MCF 10A (cell line): ENCODE measurements around the gene EPG5. TPM values are rescaled to one million over a fixed set of nuclear protein-coding genes. Genes with fewer than 3 reads are reported as not detected.

ENCODE experiments used
- Bru-seq: library from RNA; stranded (reverse); fragments of 400-500 nt; gene quantifications from one replicate; lab custom pipeline; 2021; lab: Mats Ljungman, UMichigan
- BruChase-seq, 2 experiments: library from RNA; stranded (reverse); fragments of 400-500 nt; gene quantifications; one replicate each; lab custom pipeline; 2021; lab: Mats Ljungman, UMichigan
- BruUV-seq: library from RNA; stranded (reverse); fragments of 400-500 nt; replicated peaks from 2 replicates; lab custom pipeline; 2021; lab: Mats Ljungman, UMichigan
- CTCF ChIA-PET: fragments of 300-600 bp; sonication (Branson Sonifier 250); formaldehyde crosslinking; extraction: SDS; loops from one replicate; lab custom pipeline; 2021; ENCODE audit warnings: antibody characterized with exemption, inconsistent platforms; lab: Yijun Ruan, JAX
- POLR2A ChIA-PET: fragments of 300-600, 350-650 bp; sonication (Branson Sonifier 250); formaldehyde crosslinking; extraction: SDS; loops from one replicate; lab custom pipeline; 2020; ENCODE audit warnings: antibody characterized with exemption, inconsistent platforms; lab: Yijun Ruan, JAX
- DNase-seq: peaks from one replicate; pipeline ENCODE4 v3.0.0-alpha.2; 2018; ENCODE audit not compliant: unreplicated experiment
- H3K27ac Mint-ChIP-seq: one replicate; pipeline ENCODE4 v1.8.0; 2022; ENCODE audit warnings: mild to moderate bottlenecking, low read depth, mixed read lengths; ENCODE audit not compliant: unreplicated experiment
- H3K27me3 Mint-ChIP-seq: one replicate; pipeline ENCODE4 v1.8.0; 2022; ENCODE audit warnings: mixed read lengths; ENCODE audit not compliant: insufficient read depth, unreplicated experiment
- H3K36me3 Mint-ChIP-seq: one replicate; pipeline ENCODE4 v1.8.0; 2022; ENCODE audit warnings: mild to moderate bottlenecking, moderate library complexity, mixed read lengths; ENCODE audit not compliant: insufficient read depth, unreplicated experiment
- H3K4me1 Mint-ChIP-seq: one replicate; pipeline ENCODE4 v1.8.0; 2022; ENCODE audit warnings: mixed read lengths; ENCODE audit not compliant: insufficient read depth, unreplicated experiment
- H3K4me3 Mint-ChIP-seq: one replicate; pipeline ENCODE4 v1.8.0; 2022; ENCODE audit warnings: mild to moderate bottlenecking, moderate library complexity, mixed read lengths; ENCODE audit not compliant: unreplicated experiment
- H3K9me3 Mint-ChIP-seq: one replicate; pipeline ENCODE4 v1.8.0; 2022; ENCODE audit warnings: mixed read lengths; ENCODE audit not compliant: unreplicated experiment
- CTCF ChIP-seq: fragments of 200-600 bp; IDR thresholded peaks from one replicate; pipeline ENCODE4 v1.8.0; 2022; ENCODE audit warnings: antibody characterized with exemption, mild to moderate bottlenecking; ENCODE audit not compliant: unreplicated experiment
- intact Hi-C: fragments of 100-400 bp; cut with micrococcal nuclease; formaldehyde crosslinking; loops from 2 replicates; pipeline ENCODE4 v1.14.1; 2022
- long read RNA-seq: library from polyadenylated mRNA; stranded (forward); transcript quantifications from one replicate; pipeline ENCODE4 v2.0.0, GENCODE V29; 2022
- total RNA-seq: library from RNA; stranded (reverse); gene quantifications from 2 replicates; pipeline ENCODE4 v1.2.3, GENCODE V29; 2022

The EPG5 gene
- total RNA-seq (19.4 and 25.7 TPM in 2 replicates), Bru-seq, nascent RNA (percentile 80 among the genes with signal in this experiment), BruChase-seq, experiment 1, labeled RNA remaining after a 6-hour chase (percentile 83 among the genes with signal in this experiment), BruChase-seq, experiment 2, labeled RNA remaining after a 2-hour chase (percentile 83 among the genes with signal in this experiment)
- long read RNA-seq, full-length matches to known transcripts: 4 of 14 reads
- long read RNA-seq, partial matches to known transcripts: 7 of 14 reads
- long read RNA-seq, other reads (novel, unspliced or antisense): 3 of 14 reads

- peak within 1 kb of the TSS; percentile 94 for H3K27ac Mint-ChIP-seq
- BruUV-seq: no TSS peak
- H3K9me3 Mint-ChIP-seq: no peaks in the 10 kb centered on the region
- peak; percentile 96 for DNase-seq
- no peaks in the 10 kb centered on the region for H3K36me3 Mint-ChIP-seq
- no peaks in the 10 kb centered on the region for H3K27me3 Mint-ChIP-seq
- peak within 1 kb of the TSS; percentile 86 for H3K4me3 Mint-ChIP-seq
- intact Hi-C loops: no loop called here
- POLR2A ChIA-PET: interaction anchor here (1.0 kb wide), 1 partner anchor 15 kb away, joined by 3 read pairs; no protein-coding TSS in a partner anchor
- TF ChIP-seq CTCF: no peak
- CTCF ChIA-PET: no interaction called here
- peaks cover 22% of the 10 kb centered on the region for H3K4me1 Mint-ChIP-seq
These were observed at the start of gene EPG5 for GRCh38 chr18:45967007-45967706. EPG5 (minus strand) TSS chr18:45967329; CDS start chr18:45967239, 90 bp downstream.

GRCh38 chr18:46013484-46014189 is 46.5 kb upstream of the EPG5 start:
- no TSS peak for BruUV-seq
- Mint-ChIP-seq H3K9me3 (no peaks in the 10 kb centered on the region), H3K27me3 (no peaks in the 10 kb centered on the region), H3K4me1 (no peaks in the 10 kb centered on the region), H3K27ac (no peak overlapping the region), H3K4me3 (no peak overlapping the region), H3K36me3 (peaks cover 44% of the 10 kb centered on the region)
- no peak for DNase-seq
- intact Hi-C loops: no loop called here
- no peak for TF ChIP-seq CTCF
- ChIA-PET CTCF (interaction anchor here (0.6 to 1.2 kb wide), 2 partner anchors 59 to 66 kb away, joined by 4 read pairs; no protein-coding TSS in a partner anchor), POLR2A (interaction anchor here (1.2 kb wide), 1 partner anchor 60 kb away, joined by 5 read pairs; no protein-coding TSS in a partner anchor)

GRCh38 chr18:46010676-46011075 is 43.5 kb upstream of the EPG5 start:
- CTCF ChIA-PET: interaction anchor here (1.1 to 4.0 kb wide), 2 partner anchors 63 to 130 kb away, joined by 3 to 14 read pairs; no protein-coding TSS in a partner anchor
- H3K27ac Mint-ChIP-seq: no peak overlapping the region

More at GRCh38 chr18:46010676-46011075, 43.5 kb upstream of the EPG5 start:
- H3K4me1 Mint-ChIP-seq: no peaks in the 10 kb centered on the region
- POLR2A ChIA-PET: no interaction called here
- H3K4me3 Mint-ChIP-seq: no peak overlapping the region
- no TSS peak for BruUV-seq
- TF ChIP-seq CTCF: no peak
- peaks cover 45% of the 10 kb centered on the region for H3K36me3 Mint-ChIP-seq
- no peaks in the 10 kb centered on the region for H3K27me3 Mint-ChIP-seq
- intact Hi-C loops: no loop called here
- no peak for DNase-seq
- no peaks in the 10 kb centered on the region for H3K9me3 Mint-ChIP-seq
